ENCODE results near the gene MATCAP1.

DNA sequence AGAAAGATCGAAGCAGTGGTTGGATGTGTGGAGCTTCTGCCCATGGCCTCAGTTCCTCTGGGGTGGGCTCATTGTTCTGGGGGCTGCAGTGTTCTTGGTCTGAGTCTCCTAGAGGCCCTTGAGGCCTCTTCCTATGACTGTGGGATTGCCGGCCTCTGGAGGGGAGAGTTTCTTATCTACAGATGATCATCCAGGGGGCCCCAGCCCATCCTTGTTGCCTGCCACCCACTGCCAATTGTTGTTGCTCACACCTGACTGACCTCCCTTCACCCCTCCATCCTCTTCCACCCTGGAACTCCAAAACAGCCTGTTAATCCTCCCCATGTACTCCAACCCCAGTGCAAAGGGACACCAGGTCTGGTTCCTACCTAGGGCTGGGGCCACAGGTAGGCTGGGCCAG is 38.8 kb downstream of the MATCAP1 start:
- TF ChIP-seq, protein P1, sequence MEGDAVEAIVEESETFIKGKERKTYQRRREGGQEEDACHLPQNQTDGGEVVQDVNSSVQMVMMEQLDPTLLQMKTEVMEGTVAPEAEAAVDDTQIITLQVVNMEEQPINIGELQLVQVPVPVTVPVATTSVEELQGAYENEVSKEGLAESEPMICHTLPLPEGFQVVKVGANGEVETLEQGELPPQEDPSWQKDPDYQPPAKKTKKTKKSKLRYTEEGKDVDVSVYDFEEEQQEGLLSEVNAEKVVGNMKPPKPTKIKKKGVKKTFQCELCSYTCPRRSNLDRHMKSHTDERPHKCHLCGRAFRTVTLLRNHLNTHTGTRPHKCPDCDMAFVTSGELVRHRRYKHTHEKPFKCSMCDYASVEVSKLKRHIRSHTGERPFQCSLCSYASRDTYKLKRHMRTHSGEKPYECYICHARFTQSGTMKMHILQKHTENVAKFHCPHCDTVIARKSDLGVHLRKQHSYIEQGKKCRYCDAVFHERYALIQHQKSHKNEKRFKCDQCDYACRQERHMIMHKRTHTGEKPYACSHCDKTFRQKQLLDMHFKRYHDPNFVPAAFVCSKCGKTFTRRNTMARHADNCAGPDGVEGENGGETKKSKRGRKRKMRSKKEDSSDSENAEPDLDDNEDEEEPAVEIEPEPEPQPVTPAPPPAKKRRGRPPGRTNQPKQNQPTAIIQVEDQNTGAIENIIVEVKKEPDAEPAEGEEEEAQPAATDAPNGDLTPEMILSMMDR (conservative IDR thresholded peaks at IDR 0.05 in 1 of 2, IDR thresholded peaks at IDR 0.05 in 1 of 2; ENCODE audit: extremely low read depth in 1 of 2, insufficient read depth in 1 of 2, low read depth in 1 of 2, low read length in 2 of 2), result no peak
- TF ChIP-seq EZH2 (IDR thresholded peaks at IDR 0.05; ENCODE audit: borderline replicate concordance, low read length), result no peak

Data from mammary epithelial cell (primary cell).